ENCODE measurements around the gene CHN1.

Gene CHN1

GRCh38 chr2:174971868-174972781, 33.1 kb downstream of the CHN1 start:
- no peak for DNase-seq (ENCODE audit: low read depth)

DNA sequence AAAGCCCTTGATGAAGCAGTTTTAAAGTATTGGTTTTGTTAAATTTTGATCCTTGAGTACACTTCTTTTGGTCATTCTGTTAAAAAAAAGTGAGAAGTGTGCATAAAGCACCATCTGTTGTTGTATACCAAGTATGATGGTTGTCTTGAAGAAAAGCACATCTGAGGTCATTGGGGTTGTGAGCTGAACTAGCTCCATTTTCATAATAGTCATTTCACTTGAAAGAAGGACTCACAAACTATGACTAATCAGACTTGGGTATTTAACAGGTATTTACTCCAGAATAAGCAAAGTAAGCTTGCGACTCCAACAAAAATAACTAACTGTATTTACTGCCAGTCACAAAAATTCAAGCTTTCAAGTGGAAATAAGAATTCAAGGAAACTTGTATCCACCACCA, 35.1 kb downstream of the CHN1 start:
- no peak for DNase-seq (ENCODE audit: low read depth)

DNA sequence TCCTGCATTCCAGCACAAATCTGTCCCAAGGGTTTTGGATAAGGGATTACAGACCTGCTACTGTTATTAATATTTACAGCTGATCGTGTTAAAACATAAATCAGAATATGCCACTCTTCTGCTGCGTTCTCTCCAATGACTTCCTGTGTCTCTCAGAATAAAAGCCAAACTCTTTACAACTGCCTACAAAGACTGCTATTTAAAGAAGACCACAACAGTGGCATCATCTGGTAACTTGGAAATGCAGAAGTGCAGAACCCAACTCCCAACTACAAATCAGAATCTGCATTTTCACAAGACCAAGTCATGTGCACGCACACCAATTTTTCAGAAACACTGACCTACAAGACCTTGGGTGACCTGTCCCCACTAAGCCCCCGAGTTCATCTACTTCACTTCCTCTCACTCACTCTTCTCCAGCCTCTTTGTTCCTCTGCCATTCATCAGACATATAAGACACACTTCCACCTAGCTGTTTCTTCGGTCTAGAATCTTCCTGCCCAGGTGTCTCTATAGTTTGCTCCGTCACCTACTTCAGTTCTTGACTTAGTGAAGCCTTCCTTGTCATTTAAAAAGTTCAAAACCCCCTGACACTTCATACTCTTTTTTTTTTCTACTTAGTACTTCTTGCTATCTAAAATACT, 36.0 kb downstream of the CHN1 start:
- no peak for DNase-seq (ENCODE audit: low read depth)

DNA sequence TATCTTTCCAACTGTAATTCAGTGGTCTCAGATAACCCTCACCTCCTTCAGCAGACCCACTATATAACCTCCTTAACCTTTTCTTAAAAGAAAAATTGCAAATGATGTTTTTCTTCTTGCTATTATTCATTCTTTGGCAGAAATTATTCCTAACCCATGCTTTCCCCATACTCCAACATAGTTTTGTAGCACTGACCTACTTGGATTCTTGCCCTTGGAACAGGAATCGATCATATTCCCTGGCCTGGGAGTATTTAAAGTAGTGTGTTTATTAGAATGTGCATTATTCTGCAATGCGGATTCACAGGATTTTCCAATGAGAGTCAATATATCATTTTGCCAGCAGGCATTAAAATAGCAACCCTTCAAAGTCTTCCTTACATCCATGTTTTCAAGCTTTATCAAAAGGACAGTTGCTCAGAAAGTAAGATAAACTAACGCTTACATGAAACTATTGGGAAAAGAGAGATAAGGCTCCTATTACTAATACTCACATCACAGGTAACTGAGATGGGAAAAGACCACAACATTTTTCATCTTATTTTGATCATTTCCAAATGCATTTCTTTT, 37.4 kb downstream of the CHN1 start:
- no peak for DNase-seq (ENCODE audit: low read depth)

DNA sequence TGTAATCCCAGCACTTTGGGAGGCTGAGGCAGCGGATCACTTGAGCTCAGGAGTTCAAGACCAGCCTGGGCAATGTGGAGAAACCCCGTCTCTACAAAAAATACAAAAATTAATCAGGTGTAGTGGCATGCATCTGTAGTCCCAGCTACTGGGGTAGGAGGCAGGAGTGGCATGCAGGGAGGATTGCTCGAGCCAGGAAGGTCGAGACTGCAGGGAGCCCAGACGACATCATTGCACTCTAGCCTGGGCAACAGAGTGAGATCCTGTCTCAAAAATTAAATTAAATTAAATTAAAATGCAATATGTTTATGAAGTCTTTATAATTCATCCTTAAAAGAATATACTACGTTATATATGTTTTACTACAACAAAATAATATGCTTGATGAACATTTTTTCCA, 38.1 kb downstream of the CHN1 start:
- no peak for DNase-seq (ENCODE audit: low read depth)

DNA sequence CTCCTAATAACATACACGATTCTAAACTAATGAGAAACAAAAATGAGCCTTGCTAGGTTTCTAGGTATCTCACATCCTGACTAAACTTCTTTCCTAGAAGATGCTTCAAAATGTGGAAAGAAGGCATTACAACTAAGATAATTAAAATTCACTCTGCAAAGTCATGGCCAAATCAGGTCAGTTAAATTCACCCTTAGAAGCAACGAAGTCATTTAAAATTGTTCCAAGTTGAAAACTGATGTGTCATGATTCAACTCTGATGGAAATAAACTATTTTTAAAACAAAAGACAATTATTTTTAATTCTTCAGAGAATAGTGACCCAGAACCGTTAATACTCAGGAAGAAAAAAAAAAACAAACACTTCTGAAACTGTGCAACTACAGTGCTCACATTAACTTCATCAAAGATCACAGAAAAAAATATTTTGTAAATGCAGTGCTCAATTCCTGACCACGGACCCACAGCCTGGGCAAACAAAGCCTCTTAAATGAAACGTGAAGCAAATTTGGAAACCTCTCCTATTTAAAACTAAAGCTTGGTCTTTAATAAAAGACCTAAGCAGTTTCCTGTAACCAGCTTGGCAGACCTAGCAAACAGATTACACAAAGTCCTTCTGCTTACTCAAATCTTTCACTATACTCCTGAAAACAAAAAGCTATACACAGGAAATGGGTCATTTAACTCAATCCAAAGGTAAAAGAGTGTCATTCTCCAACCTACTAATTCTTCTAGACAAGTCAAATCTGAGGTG, 39.0 kb downstream of the CHN1 start:
- DNase-seq (ENCODE audit: low read depth): no peak

GRCh38 chr2:174965551-174965950, 39.6 kb downstream of the CHN1 start:
- no peak for DNase-seq (ENCODE audit: low read depth)

GRCh38 chr2:174964404-174964803, 40.8 kb downstream of the CHN1 start:
- no peak for DNase-seq (ENCODE audit: low read depth)

GRCh38 chr2:174963437-174964400, 41.5 kb downstream of the CHN1 start:
- no peak for DNase-seq (ENCODE audit: low read depth)

- no peak for DNase-seq (ENCODE audit: low read depth)
Observed at GRCh38 chr2:174959787-174960186, 45.4 kb downstream of the CHN1 start.

DNA sequence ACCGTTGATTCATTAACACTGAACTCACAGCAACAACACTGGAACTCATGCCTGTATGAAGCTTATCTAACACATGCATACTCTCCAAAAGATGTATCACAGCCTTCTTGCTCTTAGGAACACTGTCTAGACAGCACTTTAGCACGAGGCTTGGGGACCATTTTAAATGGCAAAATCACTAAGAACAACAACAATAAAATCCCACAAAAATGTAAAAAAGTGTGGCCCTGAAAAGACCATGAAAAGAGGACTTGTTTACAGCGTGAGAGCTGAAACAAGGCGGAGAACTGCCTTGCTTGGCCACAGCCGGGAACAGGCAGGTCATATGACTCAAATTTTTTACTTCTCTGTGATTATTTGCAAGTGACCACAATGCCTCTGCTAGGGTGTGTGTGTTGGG, 48.1 kb downstream of the CHN1 start:
- DNase-seq (ENCODE audit: low read depth): no peak

- DNase-seq (ENCODE audit: low read depth): no peak
Observed at GRCh38 chr2:174952607-174953006, 52.6 kb downstream of the CHN1 start.

DNA sequence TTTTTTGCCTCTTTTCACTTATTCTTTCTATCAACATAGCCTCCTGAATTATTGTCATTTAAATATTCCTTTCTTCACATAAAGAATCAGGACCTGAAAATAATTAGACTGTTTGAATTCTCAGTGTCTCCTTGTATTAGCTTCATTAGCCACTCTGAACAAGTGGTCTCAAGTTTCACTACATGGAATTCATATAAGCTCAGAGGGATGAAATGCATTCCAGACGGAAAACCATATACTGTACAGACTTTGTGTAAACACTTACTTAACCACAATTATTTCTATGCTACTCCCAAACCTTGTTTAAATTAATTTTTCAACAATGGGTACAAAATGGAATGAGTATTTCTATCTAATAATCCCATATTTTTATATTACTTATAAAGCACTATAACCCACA, 53.4 kb downstream of the CHN1 start:
- DNase-seq (ENCODE audit: low read depth): no peak

DNA sequence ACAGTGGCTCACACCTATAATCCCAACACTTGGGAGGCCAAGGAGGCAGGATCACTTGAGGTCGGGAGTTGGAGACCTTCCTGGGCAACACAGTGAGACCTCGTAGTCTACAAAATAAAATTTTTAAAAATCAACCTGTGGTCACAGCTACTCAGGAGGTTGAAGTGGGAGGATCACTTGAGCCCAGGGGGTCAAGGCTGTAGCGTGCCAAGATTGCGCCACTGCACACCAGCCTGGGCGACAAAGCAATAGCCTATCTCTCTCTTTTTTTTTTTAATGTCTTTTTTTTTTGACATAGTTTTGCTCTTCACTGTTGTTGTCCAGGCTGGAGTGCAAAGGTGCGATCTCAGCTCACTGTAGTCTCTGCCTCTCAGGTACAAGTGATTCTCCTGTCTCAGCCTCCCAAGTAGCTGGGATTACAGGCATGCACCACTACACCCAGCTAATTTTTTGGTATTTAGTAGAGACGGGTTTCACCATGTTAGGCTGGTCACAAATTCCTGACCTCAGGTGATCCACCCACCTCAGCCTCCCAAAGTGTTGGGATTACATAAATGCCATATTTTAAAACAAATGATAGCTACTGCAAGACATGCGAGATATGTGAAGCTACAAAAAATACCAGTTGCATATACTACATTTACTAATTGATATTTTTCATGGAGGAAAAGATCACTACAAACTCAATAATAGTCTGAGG, 55.0 kb downstream of the CHN1 start:
- DNase-seq (ENCODE audit: low read depth): no peak

GRCh38 chr2:174945601-174946260, 59.5 kb downstream of the CHN1 start:
- no peak for DNase-seq (ENCODE audit: low read depth)

DNA sequence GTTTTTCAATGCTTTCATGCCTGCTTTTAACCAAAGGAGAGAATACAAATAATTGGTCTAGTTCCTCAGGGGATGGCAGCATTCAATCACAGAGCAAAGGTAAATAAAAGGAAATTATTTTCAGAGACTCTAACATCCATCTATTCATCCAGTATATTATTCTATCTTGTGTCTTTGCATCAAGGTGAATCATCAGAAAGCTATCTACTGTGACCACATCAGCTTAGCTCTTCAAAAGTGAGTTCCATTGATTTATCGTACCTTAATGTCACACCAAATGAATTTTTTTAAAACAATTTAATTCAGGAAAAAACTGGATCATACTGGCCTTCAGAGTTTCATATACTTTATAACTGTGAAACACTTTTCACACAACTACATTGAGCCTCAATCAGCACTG, 66.1 kb downstream of the CHN1 start:
- DNase-seq (ENCODE audit: low read depth): no peak

DNA sequence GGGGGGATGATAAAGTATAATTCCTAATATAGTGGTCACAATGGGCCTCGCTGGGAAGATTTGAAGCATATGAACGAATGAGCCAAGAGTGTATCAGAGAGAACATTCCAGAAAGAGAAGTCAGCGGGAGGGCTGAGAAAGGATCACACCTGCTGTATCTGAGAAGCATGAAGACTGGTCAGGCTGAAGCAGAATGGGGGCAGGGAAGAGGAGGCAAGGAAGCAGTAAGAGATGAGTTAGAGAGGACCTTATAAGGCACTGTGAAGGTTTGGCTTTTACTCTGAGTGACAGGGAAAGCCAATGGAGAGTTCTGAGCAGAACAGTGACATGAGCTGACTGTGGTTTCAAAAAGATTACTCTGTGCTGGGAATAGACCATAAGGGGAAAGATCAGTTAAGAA, 73.5 kb downstream of the CHN1 start:
- DNase-seq (ENCODE audit: low read depth): no peak

DNA sequence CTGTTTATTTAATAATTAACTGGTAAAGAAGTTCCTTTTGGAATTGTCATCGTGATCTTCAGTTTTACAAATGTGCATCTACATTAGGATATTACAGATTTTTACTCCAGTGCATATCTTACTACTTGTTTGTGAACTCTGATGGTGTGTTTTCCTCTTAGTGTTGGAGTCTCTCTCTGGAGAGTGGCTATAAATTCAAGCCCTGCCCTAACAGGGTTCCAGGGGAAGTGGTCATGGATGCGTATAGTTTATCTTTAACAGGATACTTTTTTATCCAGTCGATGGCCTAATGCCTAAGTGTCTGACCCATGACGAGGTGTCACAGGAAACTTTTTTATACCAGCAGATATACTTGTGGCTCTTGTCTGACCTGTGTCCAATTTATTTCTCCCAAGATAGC, 75.4 kb downstream of the CHN1 start:
- no peak for DNase-seq (ENCODE audit: low read depth)

GRCh38 chr2:174925046-174925784, 80.0 kb downstream of the CHN1 start:
- no peak for DNase-seq (ENCODE audit: low read depth)

Measured in stimulated activated CD8-positive, alpha-beta memory T cell treated with anti-CD3 and anti-CD28 coated beads, Interleukin-15, amount 100 ng/mL, for 24 hours (primary cell).